ENCODE measurements around the gene LRRC23.
"Not testable (repeated sequence)": the region's sequence is repeated elsewhere in the genome, so short reads cannot be mapped to it uniquely, and the experiment has no call there.

Gene LRRC23

DNA sequence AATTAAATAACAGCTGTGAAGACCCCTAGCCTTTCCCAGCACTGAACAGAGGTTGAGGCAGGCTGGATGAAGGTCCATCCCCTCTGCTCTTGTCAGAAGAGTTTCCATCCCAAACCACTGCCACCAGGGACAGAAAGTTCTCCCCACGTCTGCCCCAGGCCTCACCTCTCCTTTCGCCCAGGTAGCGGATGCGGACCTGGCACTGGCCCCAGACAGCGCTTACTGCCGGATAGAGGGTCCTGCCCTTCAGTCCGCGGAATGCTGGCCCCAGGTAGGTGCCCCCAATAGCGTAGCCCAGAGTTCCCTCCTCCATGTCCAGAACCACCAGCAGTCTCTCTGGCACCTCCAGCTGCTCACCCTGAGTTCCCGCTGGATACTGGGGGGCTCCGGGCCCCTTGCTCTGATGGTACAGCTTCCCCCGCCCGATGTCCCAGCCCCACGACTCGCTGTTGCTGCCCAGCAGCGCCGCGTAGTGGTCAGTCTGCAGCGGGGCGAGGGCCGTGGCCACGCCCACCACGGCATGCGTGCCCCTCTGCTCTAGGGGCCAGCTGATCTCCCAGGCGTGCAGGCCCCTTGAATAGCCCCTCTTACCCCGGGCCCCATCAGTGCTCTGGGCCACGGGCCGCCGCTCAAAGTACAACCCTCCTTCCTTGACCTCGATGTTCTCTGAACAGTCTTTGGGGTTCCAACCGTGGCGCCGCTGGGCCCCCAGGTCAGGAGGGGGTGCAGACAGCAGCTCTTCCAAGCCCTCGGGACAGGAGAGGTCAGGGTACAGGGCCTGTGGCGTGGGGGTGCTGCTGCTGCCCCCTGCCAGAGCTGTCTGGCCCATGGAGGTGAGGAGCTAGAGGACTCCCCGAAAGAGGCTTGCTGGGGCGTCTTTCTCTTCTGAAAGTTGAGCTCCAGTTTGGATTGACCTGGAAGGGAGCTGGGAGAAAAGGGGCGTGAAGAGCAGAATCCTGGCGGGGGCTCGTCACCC is 32.3 kb upstream of the LRRC23 start:
- Histone ChIP-seq H3K4me3 (ENCODE audit: low read depth in 1 of 2, low read length in 2 of 2) (peak overlapping the region; percentile 75 to 94), H3K4me1 (ENCODE audit: control insufficient read depth in 1 of 2, insufficient read depth in 2 of 2, low read length in 2 of 2) (peaks cover 40 to 48% of the 10 kb centered on the region in 2 donors), H3K9ac (ENCODE audit: low read depth in 1 of 2, low read length in 2 of 2) (peak overlapping the region; percentile 91 to 94), H3K36me3 (ENCODE audit: control insufficient read depth in 1 of 2, insufficient read depth in 2 of 2, low read length in 2 of 2) (peaks cover 15 to 20% of the 10 kb centered on the region in 2 donors), H3K27ac (ENCODE audit: low read depth, low read length) (peak overlapping the region; percentile 79), H3K27me3 (ENCODE audit: control insufficient read depth in 1 of 2, insufficient read depth in 2 of 2, low read length in 2 of 2) (no peaks in the 10 kb centered on the region), H3K9me3 (ENCODE audit: control insufficient read depth in 1 of 2, low read length in 2 of 2) (no peaks in the 10 kb centered on the region)

DNA sequence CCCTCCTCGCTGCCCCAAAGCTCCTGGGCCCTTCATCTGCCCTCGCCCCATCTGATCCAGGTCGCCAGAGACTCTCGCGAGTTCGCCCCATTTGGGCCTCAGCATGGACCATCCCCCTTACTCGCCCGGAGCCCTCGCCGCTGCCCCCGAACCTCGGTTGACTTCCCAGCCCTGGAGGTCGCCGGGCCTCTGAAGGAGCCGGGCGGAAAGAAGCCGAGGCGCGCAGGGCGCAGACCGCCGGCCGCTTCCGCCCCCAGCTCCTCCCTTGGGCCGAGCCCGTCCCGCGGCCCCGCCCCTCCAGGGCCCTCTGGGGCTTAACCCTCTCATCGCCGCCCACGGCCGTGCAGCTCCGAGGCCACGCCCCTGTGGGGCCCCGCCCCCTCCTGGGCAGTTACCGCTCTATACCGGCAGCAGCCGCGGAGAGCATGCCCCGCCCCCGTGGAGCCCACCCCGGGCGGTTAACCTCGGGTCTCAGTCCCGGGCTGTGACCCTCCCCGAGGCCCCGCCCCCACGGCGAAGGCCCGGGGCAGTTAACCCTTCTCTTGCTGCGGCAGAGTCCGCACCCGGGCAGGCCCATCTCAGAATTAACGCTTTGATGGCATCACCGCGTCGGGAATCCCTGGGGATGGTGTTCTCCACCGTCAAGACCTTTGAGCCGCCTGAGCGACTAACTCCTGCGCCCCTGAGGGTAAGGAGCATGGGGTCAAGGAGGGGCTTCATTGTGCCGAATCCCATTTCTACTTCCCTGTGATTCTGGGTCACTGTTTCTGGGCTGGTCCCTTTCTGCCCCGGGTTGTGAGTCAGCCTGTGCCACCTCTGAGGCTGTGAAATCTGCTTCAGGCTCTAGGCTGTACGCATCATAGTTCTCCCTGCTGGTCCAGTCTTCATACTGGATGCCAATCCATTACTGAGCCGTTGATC is 31.3 kb upstream of the LRRC23 start, which contains the start of gene SPSB2:
SPSB2 (minus strand) TSS at position 210 of the 921 bp plus-strand sequence. CDS start 402 bp downstream, outside the sequence.
- Histone ChIP-seq H3K27ac (ENCODE audit: low read depth, low read length) (peak within 1 kb of the TSS; percentile 79), H3K4me1 (ENCODE audit: control insufficient read depth in 1 of 2, insufficient read depth in 2 of 2, low read length in 2 of 2) (peaks cover 38 to 46% of the 10 kb centered on the region in 2 donors), H3K4me3 (ENCODE audit: low read depth in 1 of 2, low read length in 2 of 2) (peak within 1 kb of the TSS; percentile 75 to 94), H3K36me3 (ENCODE audit: control insufficient read depth in 1 of 2, insufficient read depth in 2 of 2, low read length in 2 of 2) (peaks cover 15 to 20% of the 10 kb centered on the region in 2 donors), H3K9me3 (ENCODE audit: control insufficient read depth in 1 of 2, low read length in 2 of 2) (no peaks in the 10 kb centered on the region), H3K27me3 (ENCODE audit: control insufficient read depth in 1 of 2, insufficient read depth in 2 of 2, low read length in 2 of 2) (no peaks in the 10 kb centered on the region), H3K9ac (ENCODE audit: low read depth in 1 of 2, low read length in 2 of 2) (peak within 1 kb of the TSS; percentile 91 to 94)

DNA sequence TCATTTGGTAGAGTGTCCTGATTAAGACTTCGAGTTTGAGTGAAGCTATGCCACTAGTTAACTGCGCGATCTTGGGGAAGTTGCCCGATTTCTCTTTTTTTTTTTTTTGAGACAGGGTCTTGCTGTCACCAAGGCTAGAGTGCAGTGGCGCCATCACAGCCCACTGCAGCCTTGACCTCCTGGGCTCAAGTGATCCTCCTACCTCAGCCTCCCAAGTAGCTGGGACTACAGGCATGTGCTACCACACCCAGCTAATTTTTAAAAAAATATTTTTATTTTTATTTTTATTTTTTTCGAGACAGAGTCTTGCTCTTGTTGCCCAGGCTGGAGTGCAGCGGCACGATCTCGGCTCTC is 30.6 kb upstream of the LRRC23 start:
- H3K4me1 ChIP-seq (ENCODE audit: control insufficient read depth in 1 of 2, insufficient read depth in 2 of 2, low read length in 2 of 2): peaks cover 31 to 39% of the 10 kb centered on the region in 2 donors
- H3K27me3 ChIP-seq (ENCODE audit: control insufficient read depth in 1 of 2, insufficient read depth in 2 of 2, low read length in 2 of 2); H3K27ac ChIP-seq (ENCODE audit: low read depth, low read length); H3K9me3 ChIP-seq (ENCODE audit: control insufficient read depth in 1 of 2, low read length in 2 of 2): not testable (repeated sequence)
- H3K9ac ChIP-seq (ENCODE audit: low read depth in 1 of 2, low read length in 2 of 2): peak overlapping the region; percentile 63 to 66
- peak overlapping the region; percentile 75 to 76 for H3K4me3 ChIP-seq (ENCODE audit: low read depth in 1 of 2, low read length in 2 of 2)
- peaks cover 15 to 20% of the 10 kb centered on the region in 2 donors for H3K36me3 ChIP-seq (ENCODE audit: control insufficient read depth in 1 of 2, insufficient read depth in 2 of 2, low read length in 2 of 2)

DNA sequence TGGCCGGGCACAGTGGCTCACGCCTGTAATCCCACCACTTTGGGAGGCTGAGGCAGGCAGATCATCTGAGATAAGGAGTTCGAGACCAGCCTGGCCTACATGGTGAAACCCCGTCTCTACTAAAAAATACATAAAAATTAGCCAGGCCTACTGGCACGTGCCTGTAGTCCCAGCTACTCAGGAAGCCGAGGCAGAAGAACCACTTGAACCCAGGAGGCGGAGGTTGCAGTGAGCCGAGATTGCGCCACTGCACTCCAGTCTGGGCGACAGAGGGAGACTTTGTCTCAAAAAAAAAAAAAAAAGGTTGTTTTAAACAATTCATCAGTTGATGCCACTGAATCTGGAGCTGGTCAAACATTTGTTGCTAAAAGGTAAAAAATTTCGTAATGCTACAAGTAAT is 24.8 kb upstream of the LRRC23 start:
- not testable (repeated sequence) for H3K4me3 ChIP-seq (ENCODE audit: low read depth in 1 of 2, low read length in 2 of 2); H3K27ac ChIP-seq (ENCODE audit: low read depth, low read length); H3K4me1 ChIP-seq (ENCODE audit: control insufficient read depth in 1 of 2, insufficient read depth in 2 of 2, low read length in 2 of 2); H3K9ac ChIP-seq (ENCODE audit: low read depth in 1 of 2, low read length in 2 of 2); H3K9me3 ChIP-seq (ENCODE audit: control insufficient read depth in 1 of 2, low read length in 2 of 2); H3K36me3 ChIP-seq (ENCODE audit: control insufficient read depth in 1 of 2, insufficient read depth in 2 of 2, low read length in 2 of 2); H3K27me3 ChIP-seq (ENCODE audit: control insufficient read depth in 1 of 2, insufficient read depth in 2 of 2, low read length in 2 of 2)

DNA sequence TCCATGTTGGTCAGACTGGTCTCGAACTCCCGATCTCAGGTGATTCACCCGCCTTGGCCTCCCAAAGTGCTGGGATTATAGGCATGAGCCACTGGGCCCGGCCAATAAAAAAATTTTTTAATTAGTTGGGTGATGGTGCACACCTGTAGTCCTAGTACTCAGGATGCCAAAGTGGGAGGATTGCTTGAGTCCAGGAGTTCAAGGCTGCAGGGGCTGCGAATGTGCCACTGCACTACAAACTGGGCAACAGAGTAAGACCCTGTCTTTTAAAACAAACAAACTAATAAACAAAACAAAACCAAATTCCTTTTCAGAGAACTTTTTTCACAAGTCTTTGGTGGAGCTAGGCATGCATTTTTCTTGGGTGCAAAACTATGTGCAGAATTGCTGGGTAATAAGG is 21.4 kb upstream of the LRRC23 start:
- no peaks in the 10 kb centered on the region for H3K9me3 ChIP-seq (ENCODE audit: control insufficient read depth in 1 of 2, low read length in 2 of 2)
- H3K27ac ChIP-seq (ENCODE audit: low read depth, low read length): no peak overlapping the region
- no peaks in the 10 kb centered on the region for H3K27me3 ChIP-seq (ENCODE audit: control insufficient read depth in 1 of 2, insufficient read depth in 2 of 2, low read length in 2 of 2)
- peaks cover 0 to 8% of the 10 kb centered on the region in 2 donors for H3K36me3 ChIP-seq (ENCODE audit: control insufficient read depth in 1 of 2, insufficient read depth in 2 of 2, low read length in 2 of 2)
- no peaks in the 10 kb centered on the region for H3K4me1 ChIP-seq (ENCODE audit: control insufficient read depth in 1 of 2, insufficient read depth in 2 of 2, low read length in 2 of 2)
- H3K4me3 ChIP-seq (ENCODE audit: low read depth in 1 of 2, low read length in 2 of 2): no peak overlapping the region
- no peak overlapping the region for H3K9ac ChIP-seq (ENCODE audit: low read depth in 1 of 2, low read length in 2 of 2)

DNA sequence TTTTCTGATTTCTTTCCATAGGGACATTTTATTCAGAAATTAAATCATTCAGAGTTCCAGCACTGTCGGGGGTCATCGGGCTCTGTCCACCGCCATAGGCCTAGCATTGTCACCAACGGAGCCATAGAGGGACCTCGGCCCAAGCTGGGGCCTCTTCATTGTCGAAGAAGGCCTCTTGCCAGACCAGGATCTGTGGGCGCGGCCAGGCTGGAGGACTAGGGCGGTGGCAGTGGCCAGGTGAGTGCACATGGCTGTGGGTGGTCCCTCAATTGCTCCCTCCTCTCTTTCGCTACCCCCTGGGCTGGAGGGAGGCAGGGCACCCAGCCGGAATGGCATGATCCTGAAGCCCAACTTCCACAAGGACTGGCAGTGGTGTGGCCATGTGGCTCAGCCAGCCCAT is 20.9 kb upstream of the LRRC23 start:
- Histone ChIP-seq H3K27me3 (ENCODE audit: control insufficient read depth in 1 of 2, insufficient read depth in 2 of 2, low read length in 2 of 2) (no peaks in the 10 kb centered on the region), H3K36me3 (ENCODE audit: control insufficient read depth in 1 of 2, insufficient read depth in 2 of 2, low read length in 2 of 2) (peaks cover 0 to 8% of the 10 kb centered on the region in 2 donors), H3K9me3 (ENCODE audit: control insufficient read depth in 1 of 2, low read length in 2 of 2) (no peaks in the 10 kb centered on the region), H3K27ac (ENCODE audit: low read depth, low read length) (no peak overlapping the region), H3K9ac (ENCODE audit: low read depth in 1 of 2, low read length in 2 of 2) (no peak overlapping the region), H3K4me1 (ENCODE audit: control insufficient read depth in 1 of 2, insufficient read depth in 2 of 2, low read length in 2 of 2) (no peaks in the 10 kb centered on the region), H3K4me3 (ENCODE audit: low read depth in 1 of 2, low read length in 2 of 2) (no peak overlapping the region)

DNA sequence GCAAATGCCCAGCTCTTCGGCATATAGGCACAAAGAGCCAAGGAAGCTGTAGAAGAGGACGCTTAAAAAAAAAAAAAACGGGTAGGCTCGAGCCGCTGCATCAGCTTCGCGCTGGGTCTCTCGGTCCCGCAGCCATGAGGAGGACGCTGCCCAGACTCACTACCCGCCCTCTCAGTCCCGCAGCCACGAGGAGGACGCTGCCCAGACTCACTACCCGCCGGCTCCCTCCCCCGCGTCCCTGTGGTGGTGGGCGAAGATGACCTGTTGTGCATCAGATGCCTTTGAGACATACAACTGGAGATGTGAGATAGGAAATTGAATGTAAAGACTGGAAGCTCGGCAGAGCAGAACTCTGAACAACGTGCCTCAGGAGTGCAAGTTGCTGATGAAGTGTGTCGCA is 20.1 kb upstream of the LRRC23 start:
- Histone ChIP-seq H3K4me1 (ENCODE audit: control insufficient read depth in 1 of 2, insufficient read depth in 2 of 2, low read length in 2 of 2) (no peaks in the 10 kb centered on the region), H3K27ac (ENCODE audit: low read depth, low read length) (no peak overlapping the region), H3K4me3 (ENCODE audit: low read depth in 1 of 2, low read length in 2 of 2) (no peak overlapping the region), H3K9ac (ENCODE audit: low read depth in 1 of 2, low read length in 2 of 2) (no peak overlapping the region), H3K27me3 (ENCODE audit: control insufficient read depth in 1 of 2, insufficient read depth in 2 of 2, low read length in 2 of 2) (no peaks in the 10 kb centered on the region), H3K9me3 (ENCODE audit: control insufficient read depth in 1 of 2, low read length in 2 of 2) (no peaks in the 10 kb centered on the region), H3K36me3 (ENCODE audit: control insufficient read depth in 1 of 2, insufficient read depth in 2 of 2, low read length in 2 of 2) (peaks cover 0 to 8% of the 10 kb centered on the region in 2 donors)

DNA sequence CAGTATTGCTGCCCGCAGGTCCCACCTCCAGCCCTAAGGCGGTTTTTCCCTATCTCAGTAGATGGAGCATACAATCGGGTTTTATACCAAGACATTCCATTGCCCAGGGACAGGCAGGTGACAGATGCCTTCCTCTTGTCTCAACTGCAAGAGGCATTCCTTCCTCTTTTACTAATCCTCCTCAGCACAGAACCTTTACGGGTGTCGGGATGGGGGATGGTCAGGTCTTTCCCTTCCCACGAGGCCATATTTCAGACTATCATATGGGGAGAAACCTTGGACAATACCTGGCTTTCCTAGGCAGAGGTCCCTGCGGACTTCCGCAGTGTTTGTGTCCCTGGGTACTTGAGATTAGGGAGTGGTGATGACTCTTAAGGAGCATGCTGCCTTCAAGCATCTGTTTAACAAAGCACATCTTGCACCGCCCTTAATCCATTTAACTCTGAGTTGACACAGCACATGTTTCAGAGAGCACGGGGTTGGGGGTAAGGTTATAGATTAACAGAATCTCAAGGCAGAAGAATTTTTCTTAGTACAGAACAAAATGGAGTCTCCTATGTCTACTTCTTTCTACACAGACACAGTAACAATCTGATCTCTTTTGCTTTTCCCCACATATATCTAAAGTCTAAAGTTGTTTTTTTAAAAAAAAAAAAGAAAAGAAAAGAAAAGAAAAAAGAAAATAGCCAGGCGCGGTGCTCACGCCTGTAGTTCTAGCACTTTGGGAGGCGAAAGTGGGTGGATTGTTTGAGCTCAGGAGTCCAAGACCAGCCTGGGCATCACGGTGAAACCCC is 18.2 kb upstream of the LRRC23 start:
- H3K4me1 ChIP-seq (ENCODE audit: control insufficient read depth in 1 of 2, insufficient read depth in 2 of 2, low read length in 2 of 2); H3K9me3 ChIP-seq (ENCODE audit: control insufficient read depth in 1 of 2, low read length in 2 of 2); H3K9ac ChIP-seq (ENCODE audit: low read depth in 1 of 2, low read length in 2 of 2); H3K36me3 ChIP-seq (ENCODE audit: control insufficient read depth in 1 of 2, insufficient read depth in 2 of 2, low read length in 2 of 2); H3K4me3 ChIP-seq (ENCODE audit: low read depth in 1 of 2, low read length in 2 of 2); H3K27ac ChIP-seq (ENCODE audit: low read depth, low read length); H3K27me3 ChIP-seq (ENCODE audit: control insufficient read depth in 1 of 2, insufficient read depth in 2 of 2, low read length in 2 of 2): not testable (repeated sequence)

DNA sequence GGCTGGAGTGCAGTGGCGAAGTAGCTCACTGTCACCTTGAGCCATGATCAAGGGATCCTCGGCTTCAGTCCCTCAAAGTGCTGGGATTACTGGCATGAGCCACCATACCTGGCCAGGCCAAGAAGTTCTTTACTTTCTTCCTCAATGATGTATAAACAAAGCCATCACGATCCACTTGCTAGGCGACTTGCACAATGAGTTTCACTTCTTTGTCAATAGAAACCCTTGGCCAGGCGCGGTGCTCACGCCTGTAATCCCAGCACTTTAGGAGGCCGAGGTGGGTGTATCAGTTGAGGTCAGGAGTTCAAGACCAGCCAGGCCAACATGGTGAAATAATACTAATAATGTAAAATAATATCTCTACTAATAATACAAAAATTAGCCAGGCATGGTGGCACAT is 17.2 kb upstream of the LRRC23 start:
- Histone ChIP-seq H3K4me1 (ENCODE audit: control insufficient read depth in 1 of 2, insufficient read depth in 2 of 2, low read length in 2 of 2) (peaks cover 9 to 11% of the 10 kb centered on the region in 2 donors), H3K27me3 (ENCODE audit: control insufficient read depth in 1 of 2, insufficient read depth in 2 of 2, low read length in 2 of 2) (no peaks in the 10 kb centered on the region), H3K36me3 (ENCODE audit: control insufficient read depth in 1 of 2, insufficient read depth in 2 of 2, low read length in 2 of 2) (peaks cover 0 to 8% of the 10 kb centered on the region in 2 donors), H3K27ac (ENCODE audit: low read depth, low read length) (no peak overlapping the region), H3K9ac (ENCODE audit: low read depth in 1 of 2, low read length in 2 of 2) (no peak overlapping the region), H3K4me3 (ENCODE audit: low read depth in 1 of 2, low read length in 2 of 2) (no peak overlapping the region), H3K9me3 (ENCODE audit: control insufficient read depth in 1 of 2, low read length in 2 of 2) (no peaks in the 10 kb centered on the region)
